Liver (tissue), 9 donors: ENCODE data around the gene HS6ST3. TPM values are rescaled to one million over a fixed set of nuclear protein-coding genes. Genes with fewer than 3 reads are reported as not detected.

Experiments used
- DNase-seq: peaks from one replicate; pipeline ENCODE4 v3.0.0-alpha.2; 2017; ENCODE audit warnings: low spot score
- H3K27ac ChIP-seq, 2 donors: one replicate each; pipeline ENCODE4 v1.7.0; 2013; ENCODE audit warnings: inconsistent platforms in 2 of 2, low read length in 2 of 2, control low read depth in 1 of 2, low read depth in 1 of 2, mild to moderate bottlenecking in 1 of 2
- H3K27me3 ChIP-seq, 4 donors: one replicate each; pipeline versions ENCODE4 v1.6.1 to v1.7.0; 2013; ENCODE audit warnings: low read length in 3 of 4, inconsistent platforms in 1 of 4, mild to moderate bottlenecking in 1 of 4, moderate library complexity in 1 of 4; ENCODE audit not compliant: control insufficient read depth in 4 of 4, insufficient read depth in 4 of 4
- H3K36me3 ChIP-seq, 4 donors: one replicate each; pipeline versions ENCODE4 v1.6.1 to v1.7.0; 2013; ENCODE audit warnings: low read length in 3 of 4, mild to moderate bottlenecking in 3 of 4, low read depth in 1 of 4, moderate library complexity in 1 of 4; ENCODE audit not compliant: control insufficient read depth in 4 of 4, insufficient read depth in 3 of 4
- H3K4me1 ChIP-seq, 4 donors: one replicate each; pipeline versions ENCODE4 v1.6.1 to v1.7.0; 2013; ENCODE audit warnings: low read length in 3 of 4, mild to moderate bottlenecking in 3 of 4, moderate library complexity in 1 of 4; ENCODE audit not compliant: control insufficient read depth in 4 of 4, insufficient read depth in 4 of 4
- H3K4me3 ChIP-seq, 3 donors: one replicate each; pipeline versions ENCODE4 v1.6.1 to v1.7.0; 2013; ENCODE audit warnings: low read length in 3 of 3, control low read depth in 1 of 3, low read depth in 1 of 3, mild to moderate bottlenecking in 1 of 3
- H3K9ac ChIP-seq, 2 donors: one replicate each; pipeline ENCODE4 v1.7.0; 2013; ENCODE audit warnings: low read length in 2 of 2, mild to moderate bottlenecking in 2 of 2, moderate library complexity in 2 of 2, control low read depth in 1 of 2, low read depth in 1 of 2
- H3K9me3 ChIP-seq, 4 donors: one replicate each; pipeline versions ENCODE4 v1.6.1 to v1.7.0; 2013; ENCODE audit warnings: low read length in 3 of 4; ENCODE audit not compliant: control insufficient read depth in 4 of 4
- ATF3 ChIP-seq: IDR thresholded peaks from 2 replicates; pipeline ENCODE4 v1.6.1; 2016; ENCODE audit warnings: antibody characterized with exemption
- EGR1 ChIP-seq, 2 donors: IDR thresholded peaks; 2 replicates each; pipeline ENCODE4 v1.6.1; 2016 to 2018; ENCODE audit warnings: antibody characterized with exemption in 2 of 2, low read depth in 2 of 2
- FOXA1 ChIP-seq: IDR thresholded peaks from 2 replicates; pipeline ENCODE4 v1.6.1; 2016; ENCODE audit warnings: antibody characterized with exemption
- FOXA2 ChIP-seq: IDR thresholded peaks from 2 replicates; pipeline ENCODE4 v1.6.1; 2016; ENCODE audit warnings: antibody characterized with exemption
- HNF4A ChIP-seq, 2 donors: conservative IDR thresholded peaks; 2 replicates each; pipeline ENCODE4 v1.6.1; 2016; ENCODE audit warnings: antibody characterized with exemption in 2 of 2, mild to moderate bottlenecking in 2 of 2
- NR2F2 ChIP-seq: IDR thresholded peaks from 2 replicates; pipeline ENCODE4 v1.6.1; 2016; ENCODE audit warnings: antibody characterized with exemption
- RAD21 ChIP-seq, 2 donors: IDR thresholded peaks; 2 replicates each; pipeline ENCODE4 v1.6.1; 2016; ENCODE audit warnings: antibody characterized with exemption in 2 of 2, mild to moderate bottlenecking in 2 of 2
- REST ChIP-seq: IDR thresholded peaks from 2 replicates; pipeline ENCODE4 v1.6.1; 2016; ENCODE audit warnings: antibody characterized with exemption, mild to moderate bottlenecking
- RXRA ChIP-seq, 2 donors: IDR thresholded peaks; 2 replicates each; pipeline ENCODE4 v1.6.1; 2017 to 2018; ENCODE audit warnings: antibody characterized with exemption in 2 of 2, mild to moderate bottlenecking in 1 of 2
- SP1 ChIP-seq: IDR thresholded peaks from 2 replicates; pipeline ENCODE4 v1.6.1; 2018; ENCODE audit warnings: antibody characterized with exemption, mild to moderate bottlenecking
- TAF1 ChIP-seq: conservative IDR thresholded peaks from 2 replicates; pipeline ENCODE4 v1.6.1; 2016; ENCODE audit warnings: antibody characterized with exemption, mild to moderate bottlenecking
- ZBTB33 ChIP-seq: IDR thresholded peaks from 2 replicates; pipeline ENCODE4 v1.6.1; 2016; ENCODE audit warnings: antibody characterized with exemption
- WGBS: extraction: QIAGEN DNeasy Blood & Tissue Kit; methylation state at CpG from one replicate; pipeline ENCODE4 v1.1.7; 2013; 5-methylcytosine and 5-hydroxymethylcytosine counted together
- polyA plus RNA-seq, 2 donors: library from polyadenylated mRNA; stranded (reverse) in 1 of 2; unstranded in 1 of 2; fragments of 200-250 nt in 1 of 2; fragments of >200 nt in 1 of 2; fragmentation: Nextera tagmentation in 1 of 2; extraction: Ambion mirVana in 1 of 2; gene quantifications; one replicate each; pipeline versions ENCODE4 v1.2.1 to v1.2.3, GENCODE V29; 2013 to 2015
- total RNA-seq, 2 donors: library from RNA; depleted of rRNA; stranded (reverse); fragments of >200 nt; gene quantifications; one replicate each; pipeline ENCODE4 v1.2.3, GENCODE V29; 2014
- TF ChIP-seq, protein P1 (sequence below): fragments of 150-350 bp; IDR thresholded peaks from 2 replicates; pipeline ENCODE4 v1.5.1; 2017; ENCODE audit warnings: improper control_type of control experiment, low read depth, low read length; ENCODE audit not compliant: missing input control
- TF ChIP-seq, protein P2 (sequence below): IDR thresholded peaks from 2 replicates; pipeline ENCODE4 v1.6.1; 2016; ENCODE audit warnings: antibody characterized with exemption
- donor health status: healthy.
- donor health status: healthy.
- donor health status: healthy.
- donor health status: healthy.
- donor health status: healthy.

Gene HS6ST3
- total and polyA plus RNA-seq, 4 donors = under 0.01 TPM; not detected in 3

- DNase-seq = no peak
- no peak overlapping the region for H3K9ac ChIP-seq
- TF ChIP-seq ZBTB33 = no peak
- H3K27me3 ChIP-seq = peaks cover 0 to 2% (median 0%) of the 10 kb centered on the region in 4 donors
- no peaks in the 10 kb centered on the region for H3K4me1 ChIP-seq
- no peak overlapping the region for H3K4me3 ChIP-seq
- no peaks in the 10 kb centered on the region for H3K9me3 ChIP-seq
- no peaks in the 10 kb centered on the region for H3K36me3 ChIP-seq
- WGBS = 62% methylated on average over 9 of the region's 9 CpGs
- no peak overlapping the region for H3K27ac ChIP-seq
These were observed 762.0 kb downstream of the HS6ST3 start for GRCh38 chr13:96851856-96852445.

GRCh38 chr13:96858133-96858826 is 768.4 kb downstream of the HS6ST3 start:
- TF ChIP-seq RAD21 (IDR thresholded peaks at IDR 0.05) (no peak), FOXA2 (no peak), SP1 (no peak), ATF3 (no peak), HNF4A (conservative IDR thresholded peaks at IDR 0.05) (no peak), NR2F2 (no peak)
- TF ChIP-seq, protein P1, sequence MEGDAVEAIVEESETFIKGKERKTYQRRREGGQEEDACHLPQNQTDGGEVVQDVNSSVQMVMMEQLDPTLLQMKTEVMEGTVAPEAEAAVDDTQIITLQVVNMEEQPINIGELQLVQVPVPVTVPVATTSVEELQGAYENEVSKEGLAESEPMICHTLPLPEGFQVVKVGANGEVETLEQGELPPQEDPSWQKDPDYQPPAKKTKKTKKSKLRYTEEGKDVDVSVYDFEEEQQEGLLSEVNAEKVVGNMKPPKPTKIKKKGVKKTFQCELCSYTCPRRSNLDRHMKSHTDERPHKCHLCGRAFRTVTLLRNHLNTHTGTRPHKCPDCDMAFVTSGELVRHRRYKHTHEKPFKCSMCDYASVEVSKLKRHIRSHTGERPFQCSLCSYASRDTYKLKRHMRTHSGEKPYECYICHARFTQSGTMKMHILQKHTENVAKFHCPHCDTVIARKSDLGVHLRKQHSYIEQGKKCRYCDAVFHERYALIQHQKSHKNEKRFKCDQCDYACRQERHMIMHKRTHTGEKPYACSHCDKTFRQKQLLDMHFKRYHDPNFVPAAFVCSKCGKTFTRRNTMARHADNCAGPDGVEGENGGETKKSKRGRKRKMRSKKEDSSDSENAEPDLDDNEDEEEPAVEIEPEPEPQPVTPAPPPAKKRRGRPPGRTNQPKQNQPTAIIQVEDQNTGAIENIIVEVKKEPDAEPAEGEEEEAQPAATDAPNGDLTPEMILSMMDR = no peak

GRCh38 chr13:96860882-96861281 is 771.0 kb downstream of the HS6ST3 start:
- no peak overlapping the region for H3K9ac ChIP-seq
- H3K27ac ChIP-seq = no peak overlapping the region
- H3K4me1 ChIP-seq = no peaks in the 10 kb centered on the region
- no peaks in the 10 kb centered on the region for H3K36me3 ChIP-seq
- no peak for DNase-seq
- peaks cover 0 to 9% (median 0%) of the 10 kb centered on the region in 4 donors for H3K27me3 ChIP-seq
- 32% methylated on average over 2 of the region's 2 CpGs for WGBS
- H3K4me3 ChIP-seq = no peak overlapping the region
- peaks cover 0 to 2% (median 0%) of the 10 kb centered on the region in 4 donors for H3K9me3 ChIP-seq
- TF ChIP-seq, protein P2, sequence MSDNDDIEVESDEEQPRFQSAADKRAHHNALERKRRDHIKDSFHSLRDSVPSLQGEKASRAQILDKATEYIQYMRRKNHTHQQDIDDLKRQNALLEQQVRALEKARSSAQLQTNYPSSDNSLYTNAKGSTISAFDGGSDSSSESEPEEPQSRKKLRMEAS = no peak
- no peak for TF ChIP-seq FOXA2
- TF ChIP-seq ATF3 = no peak
- no peak for TF ChIP-seq EGR1 (IDR thresholded peaks at IDR 0.05; ENCODE audit: low read depth in 2 of 2)
- no peak for TF ChIP-seq FOXA1
- no peak for TF ChIP-seq TAF1
- no peak for TF ChIP-seq SP1
- no peak for TF ChIP-seq RXRA (IDR thresholded peaks at IDR 0.05)
- TF ChIP-seq, protein P1 = no peak
- no peak for TF ChIP-seq NR2F2
- no peak for TF ChIP-seq REST

More at GRCh38 chr13:96858133-96858826, 768.4 kb downstream of the HS6ST3 start:
- no peak for DNase-seq
- H3K4me3 ChIP-seq = no peak overlapping the region
- no peaks in the 10 kb centered on the region for H3K9me3 ChIP-seq
- H3K27ac ChIP-seq = no peak overlapping the region
- H3K9ac ChIP-seq = no peak overlapping the region
- no peaks in the 10 kb centered on the region for H3K4me1 ChIP-seq
- WGBS = 89% methylated on average over 1 of the region's 1 CpG
- no peaks in the 10 kb centered on the region for H3K36me3 ChIP-seq
- peaks cover 0 to 9% (median 0%) of the 10 kb centered on the region in 4 donors for H3K27me3 ChIP-seq
